HG03066 (cell line): Measurements from ENCODE around the gene SLC25A45.
A peak's percentile ranks its signal among the peaks of the same experiment; 100 is the strongest.
"Not testable (repeated sequence)": the region's sequence is repeated elsewhere in the genome, so short reads cannot be mapped to it uniquely, and the experiment has no call there.

Source experiments
- ATAC-seq: cut with Tn5 transposase; IDR thresholded peaks from one replicate; pipeline ENCODE4 v1.9.1; 2021; ENCODE audit warnings: low read depth; ENCODE audit not compliant: unreplicated experiment

Gene SLC25A45

GRCh38 chr11:65363770-65364169, 18.7 kb downstream of the SLC25A45 start:
- ATAC-seq, result no peak

DNA sequence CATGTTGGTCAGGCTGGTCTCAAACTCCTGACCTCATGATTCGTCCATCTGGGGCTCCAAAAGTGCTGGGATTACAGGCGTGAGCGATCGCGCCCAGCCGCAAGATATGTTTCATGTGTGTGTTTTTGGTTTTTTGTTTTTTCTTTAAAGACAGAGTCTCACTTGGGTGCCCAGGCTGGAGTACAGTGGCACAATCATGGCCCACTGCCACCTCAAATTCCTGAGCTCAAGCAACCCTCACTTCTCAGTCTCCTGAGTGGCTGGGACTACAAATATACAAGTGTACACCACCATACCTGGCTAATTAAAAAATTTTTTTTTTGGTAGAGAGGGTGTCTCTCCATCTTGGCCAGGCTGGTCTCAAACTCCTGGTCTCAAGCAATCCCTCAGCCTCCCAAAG, 19.5 kb downstream of the SLC25A45 start:
- no peak for ATAC-seq

- ATAC-seq, result no peak
Observed at GRCh38 chr11:65362320-65362931, 20.0 kb downstream of the SLC25A45 start.

DNA sequence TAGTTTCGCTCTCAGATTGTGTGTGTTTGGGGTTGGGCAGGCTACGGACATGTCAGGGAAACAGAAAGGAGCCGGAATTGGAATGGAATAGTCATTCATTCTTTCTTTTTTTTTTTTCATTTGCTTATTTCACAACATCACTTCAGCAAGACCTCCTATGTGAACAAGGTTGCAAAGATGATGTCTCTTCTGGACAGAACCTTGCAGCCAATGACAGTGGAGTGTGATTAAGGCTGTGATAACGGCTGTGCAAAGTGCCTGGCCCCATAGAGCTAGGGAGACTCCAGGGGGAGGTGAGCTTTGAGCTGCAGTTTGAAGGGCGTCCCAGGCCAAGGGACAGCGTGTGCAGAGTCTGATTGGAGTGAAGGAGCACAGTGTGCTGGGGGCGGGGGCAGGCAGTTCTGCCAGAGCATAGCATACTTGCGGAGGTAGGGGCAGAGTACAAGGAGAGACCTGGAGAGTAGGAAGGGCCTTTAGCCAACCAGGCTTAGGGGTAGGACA, 24.5 kb downstream of the SLC25A45 start:
- no peak for ATAC-seq

GRCh38 chr11:65356394-65356972, 26.0 kb downstream of the SLC25A45 start:
- no peak for ATAC-seq

DNA sequence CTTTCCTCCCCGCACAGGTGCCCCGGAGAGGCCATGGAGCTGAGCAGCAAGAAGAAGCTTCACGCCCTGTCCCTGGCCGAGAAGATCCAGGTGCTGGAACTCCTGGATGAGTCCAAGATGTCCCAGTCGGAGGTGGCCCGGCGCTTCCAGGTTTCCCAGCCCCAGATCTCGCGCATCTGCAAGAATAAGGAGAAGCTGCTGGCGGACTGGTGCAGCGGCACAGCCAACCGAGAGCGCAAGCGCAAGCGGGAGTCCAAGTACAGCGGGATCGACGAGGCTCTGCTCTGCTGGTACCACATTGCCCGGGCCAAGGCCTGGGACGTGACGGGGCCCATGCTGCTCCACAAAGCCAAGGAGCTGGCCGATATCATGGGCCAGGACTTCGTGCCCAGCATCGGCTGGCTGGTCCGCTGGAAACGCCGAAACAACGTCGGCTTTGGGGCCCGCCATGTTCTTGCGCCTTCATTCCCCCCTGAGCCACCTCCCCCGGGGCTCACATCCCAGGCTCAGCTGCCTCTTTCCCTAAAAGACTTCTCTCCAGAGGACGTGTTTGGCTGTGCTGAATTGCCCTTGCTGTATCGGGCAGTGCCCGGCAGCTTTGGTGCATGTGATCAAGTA, 26.6 kb downstream of the SLC25A45 start:
- no peak for ATAC-seq

GRCh38 chr11:65355013-65355775, 27.3 kb downstream of the SLC25A45 start:
- ATAC-seq, result peak; percentile 21

DNA sequence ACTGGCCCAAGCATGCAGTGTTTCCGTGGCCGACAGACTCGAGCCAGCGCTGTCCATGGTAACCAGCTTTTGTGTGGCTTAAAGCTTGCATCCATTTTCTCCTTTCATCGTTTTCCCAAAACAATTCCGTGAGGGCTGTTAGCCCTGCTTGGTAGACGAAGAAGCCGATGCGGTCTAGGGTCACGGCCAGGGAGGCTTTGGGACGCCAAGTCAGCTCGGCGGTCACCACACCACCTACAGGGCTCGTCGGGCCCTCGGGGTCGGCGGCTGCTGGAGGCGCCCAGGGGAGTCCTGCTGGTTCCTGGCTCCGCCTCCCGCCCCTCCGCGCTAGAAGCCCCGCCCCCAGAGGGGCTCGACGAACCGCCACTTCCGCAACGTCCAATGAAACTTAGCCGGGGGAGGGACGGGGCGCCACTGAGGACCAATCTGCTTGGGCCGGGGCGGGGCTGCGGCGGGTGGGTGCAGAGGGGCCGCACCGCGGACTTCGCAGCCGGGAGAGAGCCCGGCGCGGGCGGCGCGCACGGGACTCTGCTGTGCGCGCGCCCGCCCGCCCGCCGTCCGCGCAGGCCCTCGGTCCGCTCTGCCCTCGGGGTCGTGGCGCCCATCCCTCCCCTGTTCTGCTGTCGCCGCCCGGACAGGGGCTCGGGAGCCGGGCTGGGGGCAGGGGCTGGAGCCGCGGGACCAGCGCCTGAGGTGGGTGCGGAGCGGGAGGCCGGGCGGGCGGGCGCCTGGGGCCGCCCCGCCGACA, 28.0 kb downstream of the SLC25A45 start, which contains the start of gene TIGD3:
TIGD3 (plus strand) TSS at position 487 of the 748 bp plus-strand sequence. CDS start 1,058 bp downstream, outside the sequence.
- ATAC-seq, result peak; percentile 81

DNA sequence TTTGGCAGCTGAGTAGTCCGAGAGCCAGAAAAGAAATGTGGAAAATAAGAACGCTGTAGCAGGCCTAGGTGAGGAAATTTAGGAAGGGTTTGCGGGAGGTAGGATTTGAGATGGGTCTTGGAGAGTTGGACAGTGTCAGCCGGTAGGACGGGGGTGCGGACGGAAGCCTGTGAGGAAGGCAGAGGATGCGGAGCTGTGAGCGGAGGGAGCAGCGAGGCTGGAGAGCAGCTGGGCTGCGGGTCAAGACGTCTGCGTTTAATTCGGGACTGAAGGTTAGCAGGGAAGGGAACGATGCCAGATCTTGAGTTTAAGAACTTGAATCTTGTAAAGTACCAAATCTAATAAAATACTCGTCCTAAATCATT, 28.6 kb downstream of the SLC25A45 start:
- ATAC-seq, result no peak

- no peak for ATAC-seq
Observed at GRCh38 chr11:65353376-65353775, 29.1 kb downstream of the SLC25A45 start.

- ATAC-seq, result no peak
Observed at GRCh38 chr11:65352783-65353182, 29.7 kb downstream of the SLC25A45 start.

GRCh38 chr11:65351511-65351910, 30.9 kb downstream of the SLC25A45 start:
- no peak for ATAC-seq

DNA sequence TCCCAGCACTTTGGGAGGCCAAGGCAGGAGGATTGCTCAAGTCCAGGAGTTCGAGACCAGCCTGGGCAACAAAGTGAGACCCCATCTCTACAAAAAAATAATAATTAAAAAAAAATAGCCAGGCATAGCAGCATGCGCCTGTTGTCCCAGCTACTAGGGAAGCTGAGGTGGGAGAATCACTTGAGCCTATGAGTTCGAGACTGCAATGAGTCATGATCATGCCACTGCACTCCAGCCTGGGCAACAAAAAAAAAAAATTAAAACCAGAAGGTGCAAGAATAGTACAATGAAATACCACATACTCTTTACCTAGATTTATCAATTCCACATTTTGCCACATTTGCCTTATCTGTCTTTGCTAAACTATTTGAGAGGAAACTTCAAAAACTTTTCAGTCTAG, 40.6 kb downstream of the SLC25A45 start:
- no peak for ATAC-seq

- ATAC-seq, result no peak
Observed at GRCh38 chr11:65340226-65340625, 42.2 kb downstream of the SLC25A45 start.

DNA sequence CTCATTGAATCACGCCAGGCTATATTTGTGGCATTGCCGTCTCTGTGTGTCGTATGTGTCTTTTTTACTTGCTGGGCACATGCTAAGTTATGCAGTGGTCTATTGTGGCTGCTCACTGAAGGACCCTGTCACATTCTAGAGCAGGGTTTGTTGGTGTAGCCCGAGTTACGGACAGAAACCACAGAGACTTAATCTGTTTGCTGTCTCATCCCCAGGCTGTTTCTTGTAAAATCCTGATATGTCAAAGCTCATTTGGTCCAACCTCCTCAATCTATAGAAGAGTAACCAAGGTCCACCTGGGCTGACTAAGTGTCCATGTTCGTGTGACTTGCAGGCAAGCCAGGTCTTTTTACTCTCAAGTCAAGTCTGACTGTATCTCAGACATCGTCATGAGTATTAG, 43.8 kb downstream of the SLC25A45 start:
- ATAC-seq, result no peak

DNA sequence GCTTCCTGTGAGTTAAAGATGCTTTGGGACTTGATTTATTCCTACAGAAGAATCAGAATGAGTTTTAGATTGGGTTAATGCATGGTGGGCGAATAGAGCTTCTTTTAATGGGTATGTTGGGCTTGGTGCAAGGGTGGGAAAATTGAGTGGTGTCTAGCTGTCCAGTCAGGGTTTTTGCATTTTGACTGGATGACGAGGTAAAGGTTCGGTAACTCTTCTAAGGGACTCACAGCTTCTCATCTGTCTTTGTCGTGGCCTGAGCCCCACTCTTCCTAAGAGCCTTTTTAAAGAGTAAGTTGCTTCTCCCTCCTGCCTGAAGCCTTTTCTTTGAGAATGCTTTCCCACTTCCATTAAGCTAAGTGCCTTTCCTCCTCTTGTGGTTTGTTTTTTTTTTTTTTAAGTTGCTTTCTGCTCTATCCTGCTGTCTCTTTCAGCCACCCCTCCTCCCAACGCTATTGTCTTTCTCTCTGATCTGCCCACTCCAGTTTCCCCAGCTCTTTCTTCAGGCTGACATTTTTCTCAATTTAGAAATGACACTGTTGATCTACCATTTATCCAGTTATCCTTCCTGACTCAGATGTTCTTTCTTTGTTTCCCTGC, 47.6 kb downstream of the SLC25A45 start:
- ATAC-seq, result no peak

DNA sequence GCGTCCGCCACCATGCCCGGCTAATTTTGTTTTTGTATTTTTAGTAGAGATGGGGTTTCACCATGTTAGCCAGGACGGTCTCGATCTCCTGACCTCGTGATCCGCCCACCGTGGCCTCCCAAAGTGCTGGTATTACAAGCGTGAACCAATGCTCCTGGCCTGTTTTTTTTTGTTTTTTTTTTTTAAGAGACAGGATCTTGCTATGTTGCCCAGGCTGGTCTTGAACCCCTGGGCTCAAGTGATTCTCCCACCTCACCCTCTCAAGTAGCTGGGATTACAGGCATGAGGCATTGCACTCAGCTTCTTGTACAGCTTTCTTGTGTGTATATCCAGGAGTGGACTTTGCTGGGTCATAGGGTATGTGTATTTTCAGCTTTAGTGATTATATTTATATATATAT, 49.9 kb downstream of the SLC25A45 start:
- not testable (repeated sequence) for ATAC-seq

- ATAC-seq, result no peak
Observed at GRCh38 chr11:65330544-65330943, 51.9 kb downstream of the SLC25A45 start.

DNA sequence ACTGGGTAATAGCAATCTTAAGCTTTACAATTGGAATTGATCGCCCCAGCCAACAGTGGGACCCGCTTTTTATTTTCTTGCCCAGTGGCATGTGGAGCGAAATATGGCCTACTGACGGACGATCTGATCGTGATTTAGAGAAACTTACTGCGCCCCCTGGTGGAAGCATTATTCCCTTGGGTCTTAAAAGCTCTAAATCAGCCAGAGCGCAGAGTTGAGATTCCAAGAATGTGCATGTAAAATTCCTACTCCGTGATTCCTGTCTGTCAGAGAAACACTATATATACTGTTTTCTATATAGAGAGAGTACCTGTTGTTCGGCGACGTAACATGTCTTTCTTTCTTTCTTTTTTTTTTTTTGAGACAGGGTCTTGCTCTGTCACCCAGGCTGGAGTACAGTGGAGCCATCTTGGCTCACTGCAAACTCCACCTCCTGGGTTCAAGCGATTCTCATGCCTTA, 52.5 kb downstream of the SLC25A45 start:
- no peak for ATAC-seq

DNA sequence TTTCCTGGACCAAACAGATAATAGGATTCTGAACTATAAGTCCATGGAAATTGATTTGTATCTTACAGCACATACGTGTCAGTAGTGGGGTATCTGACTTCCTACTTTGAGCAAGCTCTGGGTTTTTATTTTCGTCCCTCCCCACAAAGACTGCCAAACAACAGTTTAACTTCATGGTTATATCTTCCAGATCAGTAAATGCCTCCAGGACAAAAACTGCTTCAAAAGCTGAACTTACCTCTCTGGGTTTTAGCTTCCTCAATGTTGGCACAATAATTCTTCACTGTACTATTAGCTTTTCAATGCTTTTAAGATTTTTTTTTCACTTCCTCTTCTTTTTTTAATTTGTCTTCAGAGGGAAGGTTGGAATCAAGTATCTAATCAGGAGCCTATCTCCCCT, 53.0 kb downstream of the SLC25A45 start:
- no peak for ATAC-seq
